ENCODE data around the gene BCAR1.

- TF ChIP-seq CTCF (IDR thresholded peaks at IDR 0.05): no peak
- no peak for TF ChIP-seq KAT7 (CRISPR knock-in tag; IDR thresholded peaks at IDR 0.05; ENCODE audit: borderline replicate concordance)
- no peak for TF ChIP-seq HMGA2 (CRISPR knock-in tag; IDR thresholded peaks at IDR 0.05)
Observed at GRCh38 chr16:75179208-75179607, 72.2 kb downstream of the BCAR1 start.

Data from WTC11 (cell line).